ENCODE data around the gene CLDN20.

CLDN20 gene

DNA sequence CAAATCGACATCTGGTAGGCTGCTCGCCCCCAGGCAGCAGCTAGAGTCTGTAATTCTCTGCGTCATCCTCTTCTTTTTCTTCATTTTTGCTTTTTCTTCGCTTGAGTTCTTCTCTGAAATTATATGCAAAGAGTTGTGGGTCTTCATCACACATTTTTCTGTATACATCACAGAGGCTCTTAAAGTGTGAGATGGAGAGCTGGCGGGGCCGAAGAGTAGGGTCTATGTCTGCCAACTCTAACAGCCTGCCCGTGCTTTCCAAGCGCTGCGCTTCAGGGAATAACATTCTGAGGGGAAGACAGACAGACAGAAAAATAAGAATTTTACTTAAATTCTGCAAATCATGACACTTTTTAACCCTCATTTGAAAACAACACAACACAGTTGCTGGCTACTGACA lies 6.0 kb upstream of the CLDN20 start:
- Histone ChIP-seq H3K4me3 (ENCODE audit: low read depth, low read length) (no peak overlapping the region), H3K36me3 (ENCODE audit: control insufficient read depth in 2 of 2, insufficient read depth in 1 of 2, low read length in 2 of 2) (peaks cover 11 to 82% of the 10 kb centered on the region in 2 experiments), H3K9me3 (ENCODE audit: control insufficient read depth, insufficient read depth, low read depth, low read length) (no peaks in the 10 kb centered on the region), H3K4me1 (ENCODE audit: control insufficient read depth, insufficient read depth, low read length) (no peaks in the 10 kb centered on the region), H3K27ac (ENCODE audit: extremely low read depth, low read depth, low read length) (no peak overlapping the region)
- ChIA-PET POLR2A (no interaction called here), CTCF (interaction anchor here (1.0 to 3.2 kb wide), 3 partner anchors 10 to 387 kb away, joined by 3 to 19 read pairs (median 3); no protein-coding TSS in a partner anchor)
- TF ChIP-seq TRIM28 (IDR thresholded peaks at IDR 0.05; ENCODE audit: borderline replicate concordance, low read length), result no peak
- no peak for TF ChIP-seq ZNF146 (tag by site-specific recombination; IDR thresholded peaks at IDR 0.05)
- no peak for TF ChIP-seq HOXD13 (CRISPR knock-in tag; IDR thresholded peaks at IDR 0.05; ENCODE audit: borderline replicate concordance)
- TF ChIP-seq, protein P1, sequence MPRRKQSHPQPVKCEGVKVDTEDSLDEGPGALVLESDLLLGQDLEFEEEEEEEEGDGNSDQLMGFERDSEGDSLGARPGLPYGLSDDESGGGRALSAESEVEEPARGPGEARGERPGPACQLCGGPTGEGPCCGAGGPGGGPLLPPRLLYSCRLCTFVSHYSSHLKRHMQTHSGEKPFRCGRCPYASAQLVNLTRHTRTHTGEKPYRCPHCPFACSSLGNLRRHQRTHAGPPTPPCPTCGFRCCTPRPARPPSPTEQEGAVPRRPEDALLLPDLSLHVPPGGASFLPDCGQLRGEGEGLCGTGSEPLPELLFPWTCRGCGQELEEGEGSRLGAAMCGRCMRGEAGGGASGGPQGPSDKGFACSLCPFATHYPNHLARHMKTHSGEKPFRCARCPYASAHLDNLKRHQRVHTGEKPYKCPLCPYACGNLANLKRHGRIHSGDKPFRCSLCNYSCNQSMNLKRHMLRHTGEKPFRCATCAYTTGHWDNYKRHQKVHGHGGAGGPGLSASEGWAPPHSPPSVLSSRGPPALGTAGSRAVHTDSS (tag by site-specific recombination; IDR thresholded peaks at IDR 0.05), result no peak
- no peak for TF ChIP-seq ZNF660 (tag by site-specific recombination; IDR thresholded peaks at IDR 0.05)
- TF ChIP-seq ZNF473 (tag by site-specific recombination; IDR thresholded peaks at IDR 0.05), result no peak
- TF ChIP-seq ZNF10 (tag by site-specific recombination; IDR thresholded peaks at IDR 0.05), result no peak
- no peak for TF ChIP-seq ZNF548 (tag by site-specific recombination; IDR thresholded peaks at IDR 0.05)
- TF ChIP-seq ZNF768 (tag by site-specific recombination; IDR thresholded peaks at IDR 0.05), result no peak
- no peak for TF ChIP-seq ZBTB21 (tag by site-specific recombination; IDR thresholded peaks at IDR 0.05)

DNA sequence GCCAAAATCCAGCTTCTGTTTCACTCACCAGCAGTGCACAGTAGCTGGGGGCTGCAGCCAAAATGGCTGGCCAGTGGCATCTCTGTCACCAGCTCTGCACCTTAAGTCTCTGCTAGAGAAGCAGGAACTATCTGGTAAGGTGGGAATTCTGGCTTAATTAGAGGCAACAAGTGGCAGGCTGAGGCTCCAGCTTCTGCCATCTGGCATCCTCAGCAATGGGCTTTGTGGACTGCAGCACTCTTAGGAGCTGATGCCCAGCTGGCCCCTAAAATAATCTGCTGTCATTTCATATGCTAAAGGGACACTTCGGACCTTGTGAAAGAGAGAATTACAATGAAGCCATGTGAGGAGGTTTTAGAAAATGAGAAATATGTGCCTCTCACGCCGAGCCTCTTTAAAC lies 4.6 kb upstream of the CLDN20 start:
- Histone ChIP-seq H3K9me3 (ENCODE audit: control insufficient read depth, insufficient read depth, low read depth, low read length) (no peaks in the 10 kb centered on the region), H3K4me3 (ENCODE audit: low read depth, low read length) (no peak overlapping the region), H3K4me1 (ENCODE audit: control insufficient read depth, insufficient read depth, low read length) (no peaks in the 10 kb centered on the region), H3K27ac (ENCODE audit: extremely low read depth, low read depth, low read length) (no peak overlapping the region), H3K36me3 (ENCODE audit: control insufficient read depth in 2 of 2, insufficient read depth in 1 of 2, low read length in 2 of 2) (peaks cover 11 to 80% of the 10 kb centered on the region in 2 experiments)
- TF ChIP-seq, protein P2, sequence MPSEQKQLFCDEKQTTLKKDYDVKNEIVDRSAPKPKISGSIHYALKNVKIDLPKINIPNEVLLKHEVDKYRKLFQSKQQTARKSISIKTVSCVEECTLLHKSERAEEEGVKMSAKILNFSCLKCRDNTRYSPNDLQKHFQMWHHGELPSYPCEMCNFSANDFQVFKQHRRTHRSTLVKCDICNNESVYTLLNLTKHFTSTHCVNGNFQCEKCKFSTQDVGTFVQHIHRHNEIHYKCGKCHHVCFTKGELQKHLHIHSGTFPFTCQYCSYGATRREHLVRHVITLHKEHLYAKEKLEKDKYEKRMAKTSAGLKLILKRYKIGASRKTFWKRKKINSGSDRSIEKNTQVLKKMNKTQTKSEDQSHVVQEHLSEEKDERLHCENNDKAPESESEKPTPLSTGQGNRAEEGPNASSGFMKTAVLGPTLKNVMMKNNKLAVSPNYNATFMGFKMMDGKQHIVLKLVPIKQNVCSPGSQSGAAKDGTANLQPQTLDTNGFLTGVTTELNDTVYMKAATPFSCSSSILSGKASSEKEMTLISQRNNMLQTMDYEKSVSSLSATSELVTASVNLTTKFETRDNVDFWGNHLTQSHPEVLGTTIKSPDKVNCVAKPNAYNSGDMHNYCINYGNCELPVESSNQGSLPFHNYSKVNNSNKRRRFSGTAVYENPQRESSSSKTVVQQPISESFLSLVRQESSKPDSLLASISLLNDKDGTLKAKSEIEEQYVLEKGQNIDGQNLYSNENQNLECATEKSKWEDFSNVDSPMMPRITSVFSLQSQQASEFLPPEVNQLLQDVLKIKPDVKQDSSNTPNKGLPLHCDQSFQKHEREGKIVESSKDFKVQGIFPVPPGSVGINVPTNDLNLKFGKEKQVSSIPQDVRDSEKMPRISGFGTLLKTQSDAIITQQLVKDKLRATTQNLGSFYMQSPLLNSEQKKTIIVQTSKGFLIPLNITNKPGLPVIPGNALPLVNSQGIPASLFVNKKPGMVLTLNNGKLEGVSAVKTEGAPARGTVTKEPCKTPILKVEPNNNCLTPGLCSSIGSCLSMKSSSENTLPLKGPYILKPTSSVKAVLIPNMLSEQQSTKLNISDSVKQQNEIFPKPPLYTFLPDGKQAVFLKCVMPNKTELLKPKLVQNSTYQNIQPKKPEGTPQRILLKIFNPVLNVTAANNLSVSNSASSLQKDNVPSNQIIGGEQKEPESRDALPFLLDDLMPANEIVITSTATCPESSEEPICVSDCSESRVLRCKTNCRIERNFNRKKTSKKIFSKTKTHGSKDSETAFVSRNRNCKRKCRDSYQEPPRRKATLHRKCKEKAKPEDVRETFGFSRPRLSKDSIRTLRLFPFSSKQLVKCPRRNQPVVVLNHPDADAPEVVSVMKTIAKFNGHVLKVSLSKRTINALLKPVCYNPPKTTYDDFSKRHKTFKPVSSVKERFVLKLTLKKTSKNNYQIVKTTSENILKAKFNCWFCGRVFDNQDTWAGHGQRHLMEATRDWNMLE (tag by site-specific recombination; conservative IDR thresholded peaks at IDR 0.05; ENCODE audit: low read depth), result no peak
- no peak for TF ChIP-seq ZNF248 (tag by site-specific recombination; IDR thresholded peaks at IDR 0.05)
- peak; percentile 70 for TF ChIP-seq SCRT2 (tag by site-specific recombination; IDR thresholded peaks at IDR 0.05)
- TF ChIP-seq ZNF23 (tag by site-specific recombination; IDR thresholded peaks at IDR 0.05; ENCODE audit: borderline replicate concordance), result no peak
- ChIA-PET POLR2A (no interaction called here), CTCF (interaction anchor here (0.6 to 3.2 kb wide), 4 partner anchors 9 to 82 kb away, joined by 3 to 19 read pairs (median 4); no protein-coding TSS in a partner anchor)

DNA sequence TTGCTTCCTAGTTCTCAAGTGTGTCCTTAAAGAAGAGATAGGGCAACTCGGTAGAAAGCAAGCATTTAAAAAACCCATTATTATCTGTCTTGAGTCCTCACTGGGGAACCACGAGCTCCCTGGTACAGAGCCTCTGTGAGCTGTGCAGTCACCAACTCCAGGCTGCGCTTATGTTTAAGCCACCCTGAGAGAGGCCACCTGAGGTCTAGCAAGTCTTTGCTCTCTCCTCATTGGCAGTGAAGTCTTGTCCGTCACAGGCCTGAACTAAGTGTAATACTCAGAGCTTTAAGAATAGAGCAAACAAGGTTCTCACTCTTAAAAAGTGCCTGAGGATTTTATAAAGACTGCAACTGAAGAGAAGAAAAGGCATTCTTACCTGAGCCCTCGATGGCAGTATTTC lies 3.9 kb upstream of the CLDN20 start:
- Histone ChIP-seq H3K27ac (ENCODE audit: extremely low read depth, low read depth, low read length) (no peak overlapping the region), H3K9me3 (ENCODE audit: control insufficient read depth, insufficient read depth, low read depth, low read length) (no peaks in the 10 kb centered on the region), H3K4me3 (ENCODE audit: low read depth, low read length) (no peak overlapping the region), H3K36me3 (ENCODE audit: control insufficient read depth in 2 of 2, insufficient read depth in 1 of 2, low read length in 2 of 2) (peaks cover 11 to 80% of the 10 kb centered on the region in 2 experiments), H3K4me1 (ENCODE audit: control insufficient read depth, insufficient read depth, low read length) (no peaks in the 10 kb centered on the region)
- POLR2A ChIA-PET, result no interaction called here
- CTCF ChIA-PET, result interaction anchor here (0.6 to 1.8 kb wide), 2 partner anchors 77 to 83 kb away, joined by 3 to 5 read pairs; no protein-coding TSS in a partner anchor
- TF ChIP-seq ZNF354C (tag by site-specific recombination; IDR thresholded peaks at IDR 0.05; ENCODE audit: borderline replicate concordance, low read depth) (no peak), SP3 (tag by site-specific recombination; IDR thresholded peaks at IDR 0.05) (no peak), MEIS1 (CRISPR knock-in tag; IDR thresholded peaks at IDR 0.05; ENCODE audit: borderline replicate concordance) (no peak), ZSCAN30 (tag by site-specific recombination; IDR thresholded peaks at IDR 0.05) (no peak), HOXA7 (CRISPR knock-in tag; IDR thresholded peaks at IDR 0.05; ENCODE audit: borderline replicate concordance) (no peak), ZNF670 (tag by site-specific recombination; IDR thresholded peaks at IDR 0.05; ENCODE audit: low read depth) (no peak)
- TF ChIP-seq, protein P3, sequence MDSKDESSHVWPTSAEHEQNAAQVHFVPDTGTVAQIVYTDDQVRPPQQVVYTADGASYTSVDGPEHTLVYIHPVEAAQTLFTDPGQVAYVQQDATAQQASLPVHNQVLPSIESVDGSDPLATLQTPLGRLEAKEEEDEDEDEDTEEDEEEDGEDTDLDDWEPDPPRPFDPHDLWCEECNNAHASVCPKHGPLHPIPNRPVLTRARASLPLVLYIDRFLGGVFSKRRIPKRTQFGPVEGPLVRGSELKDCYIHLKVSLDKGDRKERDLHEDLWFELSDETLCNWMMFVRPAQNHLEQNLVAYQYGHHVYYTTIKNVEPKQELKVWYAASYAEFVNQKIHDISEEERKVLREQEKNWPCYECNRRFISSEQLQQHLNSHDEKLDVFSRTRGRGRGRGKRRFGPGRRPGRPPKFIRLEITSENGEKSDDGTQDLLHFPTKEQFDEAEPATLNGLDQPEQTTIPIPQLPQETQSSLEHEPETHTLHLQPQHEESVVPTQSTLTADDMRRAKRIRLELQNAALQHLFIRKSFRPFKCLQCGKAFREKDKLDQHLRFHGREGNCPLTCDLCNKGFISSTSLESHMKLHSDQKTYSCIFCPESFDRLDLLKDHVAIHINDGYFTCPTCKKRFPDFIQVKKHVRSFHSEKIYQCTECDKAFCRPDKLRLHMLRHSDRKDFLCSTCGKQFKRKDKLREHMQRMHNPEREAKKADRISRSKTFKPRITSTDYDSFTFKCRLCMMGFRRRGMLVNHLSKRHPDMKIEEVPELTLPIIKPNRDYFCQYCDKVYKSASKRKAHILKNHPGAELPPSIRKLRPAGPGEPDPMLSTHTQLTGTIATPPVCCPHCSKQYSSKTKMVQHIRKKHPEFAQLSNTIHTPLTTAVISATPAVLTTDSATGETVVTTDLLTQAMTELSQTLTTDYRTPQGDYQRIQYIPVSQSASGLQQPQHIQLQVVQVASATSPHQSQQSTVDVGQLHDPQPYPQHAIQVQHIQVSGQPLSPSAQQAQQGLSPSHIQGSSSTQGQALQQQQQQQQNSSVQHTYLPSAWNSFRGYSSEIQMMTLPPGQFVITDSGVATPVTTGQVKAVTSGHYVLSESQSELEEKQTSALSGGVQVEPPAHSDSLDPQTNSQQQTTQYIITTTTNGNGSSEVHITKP (tag by site-specific recombination; IDR thresholded peaks at IDR 0.05), result no peak
